ENCODE measurements around the gene MRPL12.

- TF ChIP-seq CTCF (IDR thresholded peaks at IDR 0.05) (no peak), POLR2A (IDR thresholded peaks at IDR 0.05) (no peak), POLR2AphosphoS5 (IDR thresholded peaks at IDR 0.05) (no peak), EP300 (IDR thresholded peaks at IDR 0.05) (no peak)
Observed at GRCh38 chr17:81688616-81689015, 14.6 kb upstream of the MRPL12 start.

Data from upper lobe of left lung (tissue), 4 donors.